CD4-positive, alpha-beta T cell treated with Interleukin-6 at 100 ng/mL for 8 hours (primary cell): ENCODE data around the gene PCDHGB1.
"Not testable (repeated sequence)": the region's sequence is repeated elsewhere in the genome, so short reads cannot be mapped to it uniquely, and the experiment has no call there.

Experiments used
- DNase-seq: peaks from one replicate; pipeline ENCODE4 v3.0.0-alpha.2; 2020; ENCODE audit warnings: mixed read lengths, low spot score

Gene PCDHGB1

GRCh38 chr5:141383345-141383744, 33.4 kb downstream of the PCDHGB1 start:
- no peak for DNase-seq

GRCh38 chr5:141384471-141385267, 34.8 kb downstream of the PCDHGB1 start:
- DNase-seq, result no peak

GRCh38 chr5:141387557-141388311, 37.8 kb downstream of the PCDHGB1 start, which contains the start of gene PCDHGB4:
PCDHGB4 (plus strand) TSS chr5:141387698; CDS start chr5:141387885, 187 bp downstream.
- peak; percentile 8 for DNase-seq

- DNase-seq, result no peak
These were observed 38.8 kb downstream of the PCDHGB1 start for GRCh38 chr5:141388661-141389060.

- DNase-seq, result no peak
These were observed 39.5 kb downstream of the PCDHGB1 start for GRCh38 chr5:141389153-141390042.

- DNase-seq, result no peak
These were observed 42.7 kb downstream of the PCDHGB1 start, which contains the start of gene PCDHGA8 for GRCh38 chr5:141392429-141393198. PCDHGA8 (plus strand) TSS chr5:141392633; CDS start chr5:141392814, 181 bp downstream.

DNA sequence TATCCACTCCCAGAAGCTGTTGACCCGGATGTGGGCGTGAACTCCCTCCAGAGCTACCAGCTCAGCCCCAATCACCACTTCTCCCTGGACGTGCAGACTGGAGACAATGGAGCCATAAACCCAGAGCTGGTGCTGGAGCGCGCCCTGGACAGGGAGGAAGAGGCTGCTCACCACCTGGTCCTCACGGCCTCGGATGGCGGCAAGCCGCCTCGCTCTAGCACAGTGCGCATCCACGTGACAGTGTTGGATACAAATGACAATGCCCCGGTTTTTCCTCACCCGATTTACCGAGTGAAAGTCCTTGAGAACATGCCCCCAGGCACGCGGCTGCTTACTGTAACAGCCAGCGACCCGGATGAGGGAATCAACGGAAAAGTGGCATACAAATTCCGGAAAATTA, 43.4 kb downstream of the PCDHGB1 start:
- no peak for DNase-seq

DNA sequence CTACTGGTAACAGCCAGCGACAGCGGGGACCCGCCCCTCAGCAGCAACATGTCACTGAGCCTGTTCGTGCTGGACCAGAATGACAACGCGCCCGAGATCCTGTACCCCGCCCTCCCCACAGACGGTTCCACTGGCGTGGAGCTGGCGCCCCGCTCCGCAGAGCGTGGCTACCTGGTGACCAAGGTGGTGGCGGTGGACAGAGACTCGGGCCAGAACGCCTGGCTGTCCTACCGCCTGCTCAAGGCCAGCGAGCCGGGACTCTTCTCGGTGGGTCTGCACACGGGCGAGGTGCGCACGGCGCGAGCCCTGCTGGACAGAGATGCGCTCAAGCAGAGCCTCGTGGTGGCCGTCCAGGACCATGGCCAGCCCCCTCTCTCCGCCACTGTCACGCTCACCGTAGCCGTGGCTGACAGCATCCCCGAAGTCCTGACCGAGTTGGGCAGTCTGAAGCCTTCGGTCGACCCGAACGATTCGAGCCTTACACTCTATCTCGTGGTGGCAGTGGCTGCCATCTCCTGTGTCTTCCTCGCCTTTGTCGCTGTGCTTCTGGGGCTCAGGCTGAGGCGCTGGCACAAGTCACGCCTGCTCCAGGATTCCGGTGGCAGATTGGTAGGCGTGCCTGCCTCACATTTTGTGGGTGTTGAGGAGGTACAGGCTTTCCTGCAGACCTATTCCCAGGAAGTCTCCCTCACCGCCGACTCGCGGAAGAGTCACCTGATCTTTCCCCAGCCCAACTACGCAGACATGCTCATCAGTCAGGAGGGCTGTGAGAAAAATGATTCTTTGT, 44.7 kb downstream of the PCDHGB1 start:
- not testable (repeated sequence) for DNase-seq

- DNase-seq, result peak; percentile 14
These were observed 48.1 kb downstream of the PCDHGB1 start, which contains the start of gene PCDHGB5 for GRCh38 chr5:141397756-141398551. PCDHGB5 (plus strand) TSS chr5:141397947; CDS start chr5:141398128, 181 bp downstream.

- DNase-seq, result no peak
These were observed 48.7 kb downstream of the PCDHGB1 start for GRCh38 chr5:141398608-141399007.

DNA sequence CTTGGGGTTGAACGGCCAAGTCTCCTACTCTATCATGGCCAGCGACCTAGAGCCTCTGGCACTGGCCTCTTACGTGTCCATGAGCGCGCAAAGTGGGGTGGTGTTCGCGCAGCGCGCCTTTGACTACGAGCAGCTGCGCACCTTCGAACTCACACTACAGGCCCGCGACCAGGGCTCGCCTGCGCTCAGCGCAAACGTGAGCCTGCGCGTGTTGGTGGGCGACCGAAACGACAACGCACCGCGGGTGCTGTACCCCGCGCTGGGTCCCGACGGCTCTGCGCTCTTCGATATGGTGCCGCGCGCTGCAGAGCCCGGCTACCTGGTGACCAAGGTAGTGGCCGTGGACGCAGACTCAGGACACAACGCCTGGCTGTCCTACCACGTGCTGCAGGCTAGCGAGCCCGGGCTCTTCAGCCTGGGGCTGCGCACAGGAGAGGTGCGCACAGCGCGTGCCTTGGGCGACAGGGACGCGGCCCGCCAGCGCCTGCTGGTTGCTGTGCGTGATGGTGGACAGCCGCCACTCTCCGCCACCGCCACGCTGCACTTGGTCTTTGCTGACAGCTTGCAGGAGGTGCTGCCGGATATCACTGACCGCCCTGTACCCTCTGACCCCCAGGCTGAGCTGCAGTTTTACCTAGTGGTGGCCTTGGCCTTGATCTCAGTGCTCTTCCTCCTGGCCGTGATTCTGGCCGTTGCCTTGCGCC, 49.8 kb downstream of the PCDHGB1 start:
- no peak for DNase-seq
